Right atrium auricular region (tissue), 2 donors: Measurements from ENCODE around the gene CALML5. TPM values are rescaled to one million over a fixed set of nuclear protein-coding genes. Genes with fewer than 3 reads are reported as not detected.

Source experiments
- DNase-seq: peaks from one replicate; pipeline ENCODE4 v3.0.0-alpha.2; 2019; ENCODE audit warnings: low spot score
- H3K27ac ChIP-seq, 2 donors: fragments of 200-600 bp; sonication (generic); 1 replicate in 1 of 2; 2 replicates in 1 of 2; pipeline ENCODE4 v1.5.1; 2016 to 2019
- H3K27me3 ChIP-seq, 2 donors: fragments of 200-600 bp; sonication (generic); one replicate each; pipeline versions ENCODE4 v1.5.1 to v1.6.0; 2017 to 2019
- H3K36me3 ChIP-seq: fragments of 200-600 bp; sonication (generic); one replicate; pipeline ENCODE4 v1.5.1; 2016
- H3K4me1 ChIP-seq, 2 donors: fragments of 200-600 bp; sonication (generic); one replicate each; pipeline versions ENCODE4 v1.5.1 to v1.6.0; 2017 to 2019
- H3K4me3 ChIP-seq, 2 donors: fragments of 200-600 bp; sonication (generic); 1 replicate in 1 of 2; 2 replicates in 1 of 2; pipeline ENCODE4 v1.5.1; 2017 to 2019; ENCODE audit warnings: mild to moderate bottlenecking in 1 of 2, moderate library complexity in 1 of 2
- H3K9me3 ChIP-seq, 2 donors: fragments of 200-600 bp; sonication (generic); one replicate each; pipeline ENCODE4 v1.5.1; 2019
- total RNA-seq, 2 donors: library from RNA; depleted of rRNA; stranded (reverse); fragments of >200 nt; gene quantifications; one replicate each; pipeline ENCODE4 v1.1.0, GENCODE V29; 2016
- TF ChIP-seq, protein P1 (sequence below), 2 donors: fragments of 200-600 bp; sonication (generic); IDR thresholded peaks; one replicate each; pipeline ENCODE4 v1.5.1; 2019; ENCODE audit warnings: antibody characterized with exemption in 2 of 2

The CALML5 gene
- total RNA-seq, 2 donors from 2014 or later, result not detected

DNA sequence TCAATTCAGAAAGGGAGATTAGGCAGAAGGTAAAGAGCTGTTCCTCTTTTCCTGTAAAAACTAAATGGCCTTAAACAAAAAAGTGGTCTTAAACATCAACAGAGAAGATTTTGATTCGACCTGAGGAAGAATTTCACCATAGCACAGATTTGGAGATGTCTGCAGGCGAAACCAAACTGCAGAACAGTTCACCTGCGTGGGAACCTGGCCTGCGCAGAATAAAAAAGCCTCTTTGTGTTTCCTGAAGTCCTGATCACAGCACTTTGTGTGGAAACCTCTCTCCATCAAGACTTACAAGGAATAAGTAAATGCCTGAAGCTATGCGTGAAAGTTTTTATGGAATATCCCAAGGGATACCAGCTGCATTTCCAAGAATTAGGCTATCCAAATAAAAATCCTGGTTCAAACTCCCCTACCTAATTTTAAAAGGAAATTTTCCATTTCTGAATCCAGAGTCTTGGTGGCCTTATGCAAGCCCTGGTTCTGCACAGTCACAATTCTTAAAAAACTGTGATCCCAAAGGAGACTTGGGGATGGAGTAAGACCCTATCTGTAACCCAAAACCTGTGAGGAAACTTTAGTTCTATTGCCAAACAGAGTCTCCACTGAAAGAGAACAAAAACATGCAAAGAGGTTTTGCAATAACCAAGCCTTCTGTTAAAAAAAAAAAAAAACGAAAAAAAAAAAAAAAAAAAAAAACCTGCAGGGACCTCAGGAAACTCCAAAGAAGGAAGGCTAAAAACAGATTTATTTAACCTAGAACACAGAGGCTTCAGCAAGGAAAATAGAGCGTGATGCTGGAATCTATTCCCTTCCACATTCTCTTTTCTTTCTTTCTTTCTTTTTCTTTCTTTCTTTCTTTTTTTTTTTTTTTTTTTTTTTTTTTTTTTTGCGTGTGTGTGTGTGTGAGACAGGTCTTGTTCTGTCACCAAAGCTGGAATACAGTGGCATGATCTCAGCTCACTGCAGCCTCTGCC is 35.8 kb upstream of the CALML5 start:
- no peak for DNase-seq
- no peak overlapping the region for H3K4me3 ChIP-seq
- H3K27me3 ChIP-seq, result no peaks in the 10 kb centered on the region
- H3K36me3 ChIP-seq, result no peaks in the 10 kb centered on the region
- peak overlapping the region; percentile 51 to 55 for H3K27ac ChIP-seq
- no peaks in the 10 kb centered on the region for H3K9me3 ChIP-seq
- peaks cover 0 to 9% of the 10 kb centered on the region in 2 donors for H3K4me1 ChIP-seq
- TF ChIP-seq, protein P1, sequence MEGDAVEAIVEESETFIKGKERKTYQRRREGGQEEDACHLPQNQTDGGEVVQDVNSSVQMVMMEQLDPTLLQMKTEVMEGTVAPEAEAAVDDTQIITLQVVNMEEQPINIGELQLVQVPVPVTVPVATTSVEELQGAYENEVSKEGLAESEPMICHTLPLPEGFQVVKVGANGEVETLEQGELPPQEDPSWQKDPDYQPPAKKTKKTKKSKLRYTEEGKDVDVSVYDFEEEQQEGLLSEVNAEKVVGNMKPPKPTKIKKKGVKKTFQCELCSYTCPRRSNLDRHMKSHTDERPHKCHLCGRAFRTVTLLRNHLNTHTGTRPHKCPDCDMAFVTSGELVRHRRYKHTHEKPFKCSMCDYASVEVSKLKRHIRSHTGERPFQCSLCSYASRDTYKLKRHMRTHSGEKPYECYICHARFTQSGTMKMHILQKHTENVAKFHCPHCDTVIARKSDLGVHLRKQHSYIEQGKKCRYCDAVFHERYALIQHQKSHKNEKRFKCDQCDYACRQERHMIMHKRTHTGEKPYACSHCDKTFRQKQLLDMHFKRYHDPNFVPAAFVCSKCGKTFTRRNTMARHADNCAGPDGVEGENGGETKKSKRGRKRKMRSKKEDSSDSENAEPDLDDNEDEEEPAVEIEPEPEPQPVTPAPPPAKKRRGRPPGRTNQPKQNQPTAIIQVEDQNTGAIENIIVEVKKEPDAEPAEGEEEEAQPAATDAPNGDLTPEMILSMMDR (IDR thresholded peaks at IDR 0.05), result no peak

DNA sequence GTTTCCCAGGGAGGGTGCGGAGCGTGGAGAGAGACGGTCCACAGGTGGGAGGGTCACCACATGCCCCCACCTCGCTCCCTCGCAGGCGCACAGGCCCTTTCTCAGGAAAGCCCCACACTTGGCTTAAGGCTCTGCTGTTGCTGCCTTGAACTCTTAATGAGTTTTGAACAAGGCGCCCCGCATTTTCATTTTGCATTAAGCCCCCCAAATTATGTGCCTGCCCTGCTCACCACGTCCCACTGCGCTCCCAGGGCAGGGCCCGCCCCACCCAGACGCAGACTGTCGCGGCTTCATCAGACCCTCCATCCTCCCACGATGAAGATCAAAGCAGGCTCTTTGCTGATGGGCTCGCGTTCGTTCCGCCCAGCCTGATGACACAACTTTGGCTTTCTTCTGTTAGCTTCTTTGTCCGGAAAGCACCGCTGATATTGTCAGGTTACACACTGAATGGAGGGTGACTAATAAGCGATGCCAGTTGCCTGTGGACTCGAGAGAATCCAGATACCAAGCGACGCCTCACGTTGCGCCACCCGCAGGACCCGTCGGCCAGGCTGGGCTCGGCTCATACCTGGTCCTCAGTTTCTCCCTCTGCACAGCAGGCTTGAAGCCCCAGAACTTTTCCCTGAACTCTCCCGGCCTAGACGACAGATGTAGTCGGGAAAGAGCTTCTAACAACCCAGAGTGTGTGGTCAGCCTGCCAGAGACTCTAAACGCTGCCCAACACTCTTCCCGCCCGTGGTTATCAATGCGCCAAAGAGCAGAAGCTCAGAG is 34.9 kb upstream of the CALML5 start:
- TF ChIP-seq, protein P1 (IDR thresholded peaks at IDR 0.05), result no peak
- no peaks in the 10 kb centered on the region for H3K27me3 ChIP-seq
- no peaks in the 10 kb centered on the region for H3K36me3 ChIP-seq
- H3K27ac ChIP-seq, result peak overlapping the region; percentile 51 to 55
- no peak overlapping the region for H3K4me3 ChIP-seq
- peaks cover 0 to 9% of the 10 kb centered on the region in 2 donors for H3K4me1 ChIP-seq
- H3K9me3 ChIP-seq, result no peaks in the 10 kb centered on the region
- DNase-seq, result no peak

DNA sequence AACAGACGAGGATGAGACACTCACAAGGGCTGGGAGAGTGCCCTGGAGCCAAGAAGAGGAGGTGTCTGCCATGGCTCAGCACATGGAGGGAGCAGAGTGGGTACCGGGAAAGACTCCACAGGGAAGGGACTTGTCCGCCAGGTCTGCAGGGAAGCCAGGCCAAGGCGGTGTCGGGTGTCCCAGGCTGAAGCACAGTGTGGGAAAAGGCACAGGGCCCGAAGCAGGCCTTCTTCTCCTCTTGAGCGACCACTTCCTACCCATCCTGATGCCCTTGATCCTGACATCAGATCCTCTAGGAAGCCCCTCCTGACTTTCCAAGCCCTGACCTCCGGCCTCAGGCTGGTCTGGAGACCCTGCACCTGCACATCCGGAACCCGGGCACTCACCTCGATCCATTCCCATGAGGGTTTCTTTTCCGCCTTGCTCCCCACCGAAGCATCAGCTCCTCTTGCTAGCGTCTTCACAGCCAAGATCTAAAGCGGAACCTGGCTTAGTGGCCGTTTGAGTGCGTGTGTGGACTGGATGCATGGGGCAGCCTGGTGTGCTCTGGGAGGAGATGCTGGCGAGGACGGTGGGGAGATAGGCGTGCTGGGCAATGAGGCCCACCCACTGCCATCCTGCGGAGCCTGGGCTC is 33.8 kb upstream of the CALML5 start:
- Histone ChIP-seq H3K4me1 (peaks cover 0 to 9% of the 10 kb centered on the region in 2 donors), H3K27me3 (no peaks in the 10 kb centered on the region), H3K4me3 (no peak overlapping the region), H3K36me3 (no peaks in the 10 kb centered on the region), H3K27ac (no peak overlapping the region), H3K9me3 (no peaks in the 10 kb centered on the region)
- TF ChIP-seq, protein P1 (IDR thresholded peaks at IDR 0.05), result no peak
- no peak for DNase-seq

DNA sequence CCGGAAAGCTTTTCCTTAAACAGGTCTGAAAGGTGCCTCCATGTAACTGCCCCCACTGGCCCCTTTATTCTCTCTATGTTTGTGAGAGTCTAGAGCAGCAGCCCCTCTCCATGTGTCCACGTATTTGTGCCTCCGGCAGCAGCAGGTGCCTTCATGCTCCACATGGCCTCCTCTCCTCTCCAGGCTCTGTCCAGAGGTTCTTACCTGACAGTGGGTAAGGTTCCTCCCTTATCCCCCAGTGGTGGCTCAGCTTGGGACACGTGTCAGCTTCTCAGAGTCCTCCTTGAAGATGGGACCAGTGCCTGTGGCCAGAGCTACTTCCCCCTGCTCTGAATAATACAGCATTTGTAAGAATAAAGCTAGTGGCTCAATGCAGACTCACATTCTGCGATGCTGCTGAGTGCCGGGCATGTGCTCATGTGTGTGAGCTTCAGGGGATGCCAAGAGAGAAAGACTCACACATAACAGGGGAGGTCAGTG is 33.3 kb upstream of the CALML5 start:
- Histone ChIP-seq H3K4me3 (no peak overlapping the region), H3K4me1 (peaks cover 0 to 9% of the 10 kb centered on the region in 2 donors), H3K27me3 (no peaks in the 10 kb centered on the region), H3K36me3 (no peaks in the 10 kb centered on the region), H3K27ac (no peak overlapping the region), H3K9me3 (no peaks in the 10 kb centered on the region)
- no peak for DNase-seq
- TF ChIP-seq, protein P1 (IDR thresholded peaks at IDR 0.05), result no peak

DNA sequence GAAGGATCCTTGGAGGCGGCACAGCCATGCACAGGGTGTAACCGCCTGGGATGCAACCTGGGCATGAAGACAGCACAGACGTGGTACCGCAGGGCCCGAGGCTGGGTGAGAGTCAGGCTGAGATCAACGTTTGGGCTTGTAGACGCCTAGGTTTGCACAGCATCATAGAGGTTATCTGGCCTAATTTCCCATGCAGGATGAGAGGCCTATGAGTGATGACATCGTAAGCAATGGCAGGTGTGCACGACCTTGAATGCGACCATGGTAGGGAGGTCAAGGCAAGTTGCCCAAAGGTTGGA is 32.9 kb upstream of the CALML5 start:
- no peak for DNase-seq
- H3K4me1 ChIP-seq, result peaks cover 0 to 9% of the 10 kb centered on the region in 2 donors

More for the DNA sequence above, 32.9 kb upstream of the CALML5 start:
- H3K36me3 ChIP-seq, result no peaks in the 10 kb centered on the region
- H3K9me3 ChIP-seq, result no peaks in the 10 kb centered on the region
- no peaks in the 10 kb centered on the region for H3K27me3 ChIP-seq
- no peak overlapping the region for H3K4me3 ChIP-seq
- TF ChIP-seq, protein P1 (IDR thresholded peaks at IDR 0.05), result no peak
- H3K27ac ChIP-seq, result no peak overlapping the region
